BLaER1 (cell line): ENCODE results near the gene ZBTB43.
A peak's percentile ranks its signal among the peaks of the same experiment; 100 is the strongest.
"Not testable (repeated sequence)": the region's sequence is repeated elsewhere in the genome, so short reads cannot be mapped to it uniquely, and the experiment has no call there.

Experiments used
- H3K27ac ChIP-seq: shearing (Covaris generic); formaldehyde crosslinking; 2 replicates; pipeline ENCODE4 v1.8.1; 2022
- H3K27me3 ChIP-seq: shearing (Covaris generic); formaldehyde crosslinking; 2 replicates; pipeline ENCODE4 v1.8.1; 2022
- H3K36me3 ChIP-seq: shearing (Covaris generic); formaldehyde crosslinking; 2 replicates; pipeline ENCODE4 v1.8.1; 2022
- H3K4me1 ChIP-seq: shearing (Covaris generic); formaldehyde crosslinking; 2 replicates; pipeline ENCODE4 v1.8.1; 2022
- H3K4me2 ChIP-seq: shearing (Covaris generic); formaldehyde crosslinking; 2 replicates; pipeline ENCODE4 v1.8.1; 2022
- H3K4me3 ChIP-seq: shearing (Covaris generic); formaldehyde crosslinking; 2 replicates; pipeline ENCODE4 v1.8.1; 2022
- H3K9ac ChIP-seq: shearing (Covaris generic); formaldehyde crosslinking; 2 replicates; pipeline ENCODE4 v1.8.1; 2022
- H3K9me3 ChIP-seq: shearing (Covaris generic); formaldehyde crosslinking; 2 replicates; pipeline ENCODE4 v1.8.1; 2022
- H4K20me1 ChIP-seq: shearing (Covaris generic); formaldehyde crosslinking; 2 replicates; pipeline ENCODE4 v1.8.1; 2022
- Cebpa-rat ChIP-seq: shearing (Covaris generic); IDR thresholded peaks from 2 replicates; pipeline ENCODE4 v1.8.1; 2022

Gene ZBTB43

DNA sequence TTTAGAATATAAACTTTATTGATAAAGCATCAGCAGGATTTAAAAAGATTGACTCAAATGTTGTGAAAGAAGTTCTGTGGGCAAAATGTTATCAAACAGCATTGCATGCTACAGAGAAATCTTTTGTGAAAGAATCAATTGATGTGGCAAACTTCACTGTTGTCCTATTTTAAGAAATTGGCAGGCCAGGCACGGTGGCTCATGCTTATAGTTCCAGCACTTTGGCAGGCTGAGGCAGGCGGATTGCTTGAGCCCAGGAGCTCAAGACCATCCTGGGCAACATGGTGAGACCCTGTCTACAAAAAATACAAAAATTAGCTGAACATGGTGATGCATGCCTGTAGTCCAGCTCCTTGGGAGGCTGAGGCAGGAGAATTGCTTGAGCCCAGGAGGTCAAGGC, 17.4 kb downstream of the ZBTB43 start:
- Histone ChIP-seq H4K20me1 (peaks cover 22% of the 10 kb centered on the region), H3K27ac (no peak overlapping the region)

DNA sequence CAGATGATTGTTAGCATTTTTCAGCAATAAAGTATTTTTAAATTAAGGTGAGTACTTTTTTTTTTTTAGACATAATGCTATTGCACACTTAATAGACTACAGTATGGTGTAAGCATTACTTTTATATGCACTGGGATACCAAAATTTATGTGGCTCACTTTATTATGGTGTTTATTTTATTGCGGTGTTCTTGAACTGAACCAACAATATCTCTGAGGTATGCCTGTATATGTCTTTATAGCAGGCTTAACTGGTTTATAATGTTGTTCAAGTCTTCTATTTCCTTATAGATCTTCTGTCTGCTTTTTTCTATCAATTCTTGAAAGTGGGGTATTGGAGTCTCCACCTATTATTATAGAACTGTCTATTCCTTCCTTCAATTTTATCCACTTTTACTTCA, 18.0 kb downstream of the ZBTB43 start:
- Histone ChIP-seq H3K4me3 (no peak overlapping the region), H3K27me3 (no peaks in the 10 kb centered on the region), H3K9me3 (peaks cover 34% of the 10 kb centered on the region), H3K27ac (no peak overlapping the region), H3K36me3 (peaks cover 54% of the 10 kb centered on the region), H3K4me1 (peaks cover 30% of the 10 kb centered on the region), H4K20me1 (peaks cover 22% of the 10 kb centered on the region), H3K9ac (no peak overlapping the region), H3K4me2 (peak overlapping the region; percentile 43; the same call in 1 of the 2 replicates)
- no peak for TF ChIP-seq Cebpa-rat

More for the DNA sequence above, 17.4 kb downstream of the ZBTB43 start:
- TF ChIP-seq Cebpa-rat, result no peak
- Histone ChIP-seq H3K9me3 (peaks cover 40% of the 10 kb centered on the region), H3K36me3 (peaks cover 54% of the 10 kb centered on the region), H3K4me2 (peak overlapping the region; percentile 43; the same call in 1 of the 2 replicates), H3K27me3 (no peaks in the 10 kb centered on the region), H3K9ac (peak overlapping the region; percentile 48; the same call in 1 of the 2 replicates), H3K4me1 (peaks cover 30% of the 10 kb centered on the region), H3K4me3 (no peak overlapping the region)

DNA sequence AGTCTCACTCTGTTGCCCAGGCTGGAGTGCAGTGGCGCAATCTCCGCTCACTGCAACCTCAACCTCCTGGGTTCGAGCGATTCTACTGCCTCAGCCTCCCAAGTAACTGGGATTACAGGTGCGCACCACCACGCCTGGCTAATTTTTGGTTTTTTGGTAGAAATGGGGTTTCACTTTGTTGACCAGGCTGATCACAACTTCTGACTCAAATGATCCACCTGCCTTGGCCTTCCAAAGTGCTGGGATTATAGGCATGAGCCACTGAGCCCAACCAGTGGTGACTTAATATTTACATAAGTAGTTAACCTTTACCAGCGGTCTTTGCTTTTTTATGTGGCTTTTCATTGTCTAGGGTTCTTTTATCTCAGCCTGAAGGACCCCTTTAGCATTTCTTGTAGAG, 19.2 kb downstream of the ZBTB43 start:
- H3K9ac ChIP-seq, H3K27ac ChIP-seq, H3K4me2 ChIP-seq, H3K27me3 ChIP-seq, H3K4me3 ChIP-seq: not testable (repeated sequence)
- Histone ChIP-seq H3K9me3 (peaks cover 22% of the 10 kb centered on the region), H4K20me1 (peaks cover 24% of the 10 kb centered on the region), H3K36me3 (peaks cover 47% of the 10 kb centered on the region), H3K4me1 (peaks cover 30% of the 10 kb centered on the region)

DNA sequence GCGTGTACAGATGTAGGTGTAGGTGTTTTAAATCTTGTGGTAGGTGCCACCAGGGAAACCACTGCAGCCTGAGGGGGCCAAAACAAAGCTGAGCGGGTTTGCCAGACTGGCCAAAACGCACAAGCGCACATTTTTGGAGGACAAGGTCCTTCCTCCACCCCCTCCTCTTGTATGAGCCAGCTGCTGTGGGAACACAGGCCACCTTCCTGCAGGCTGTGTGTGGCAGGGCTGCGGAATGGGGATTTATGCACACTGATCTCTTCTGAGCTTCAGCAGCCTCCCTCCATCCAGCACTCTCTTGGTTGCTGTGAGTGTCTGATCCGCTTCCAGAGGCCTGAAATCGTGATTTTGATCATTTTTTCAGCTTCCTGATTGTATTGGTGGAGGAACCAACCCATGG, 22.4 kb downstream of the ZBTB43 start:
- no peak for TF ChIP-seq Cebpa-rat
- H3K4me1 ChIP-seq, result peaks cover 18% of the 10 kb centered on the region
- H4K20me1 ChIP-seq, result peaks cover 40% of the 10 kb centered on the region
- no peak overlapping the region for H3K9ac ChIP-seq
- H3K27ac ChIP-seq, result no peak overlapping the region
- peaks cover 35% of the 10 kb centered on the region for H3K36me3 ChIP-seq
- H3K9me3 ChIP-seq, result no peaks in the 10 kb centered on the region
- no peak overlapping the region for H3K4me3 ChIP-seq
- H3K4me2 ChIP-seq, result no peak overlapping the region
- no peaks in the 10 kb centered on the region for H3K27me3 ChIP-seq

DNA sequence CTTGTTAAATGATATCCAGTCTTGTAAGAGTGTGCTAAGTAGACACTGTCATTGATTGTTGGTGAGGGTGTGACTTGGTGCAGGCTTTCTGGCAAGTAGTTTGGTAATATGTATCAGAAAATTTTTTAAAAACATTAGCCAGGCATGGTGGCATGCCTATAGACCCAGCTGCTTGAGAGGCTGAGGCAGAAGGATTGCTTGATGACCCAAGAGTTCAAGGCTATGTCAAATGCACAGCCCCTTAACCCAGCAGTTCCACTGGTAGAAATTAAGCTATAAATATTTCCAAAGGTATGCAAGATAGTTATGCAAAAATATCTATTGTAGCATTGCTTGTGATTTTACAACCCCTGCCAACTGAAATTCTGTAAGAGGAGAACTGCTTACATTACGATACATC, 24.2 kb downstream of the ZBTB43 start:
- peaks cover 9% of the 10 kb centered on the region for H3K4me1 ChIP-seq
- TF ChIP-seq Cebpa-rat, result no peak
- H3K4me2 ChIP-seq, result no peak overlapping the region
- H3K4me3 ChIP-seq, result no peak overlapping the region
- H3K9ac ChIP-seq, result no peak overlapping the region
- H3K9me3 ChIP-seq, result no peaks in the 10 kb centered on the region
- no peaks in the 10 kb centered on the region for H3K27me3 ChIP-seq
- H3K36me3 ChIP-seq, result peaks cover 50% of the 10 kb centered on the region
- no peak overlapping the region for H3K27ac ChIP-seq
- peaks cover 54% of the 10 kb centered on the region for H4K20me1 ChIP-seq

DNA sequence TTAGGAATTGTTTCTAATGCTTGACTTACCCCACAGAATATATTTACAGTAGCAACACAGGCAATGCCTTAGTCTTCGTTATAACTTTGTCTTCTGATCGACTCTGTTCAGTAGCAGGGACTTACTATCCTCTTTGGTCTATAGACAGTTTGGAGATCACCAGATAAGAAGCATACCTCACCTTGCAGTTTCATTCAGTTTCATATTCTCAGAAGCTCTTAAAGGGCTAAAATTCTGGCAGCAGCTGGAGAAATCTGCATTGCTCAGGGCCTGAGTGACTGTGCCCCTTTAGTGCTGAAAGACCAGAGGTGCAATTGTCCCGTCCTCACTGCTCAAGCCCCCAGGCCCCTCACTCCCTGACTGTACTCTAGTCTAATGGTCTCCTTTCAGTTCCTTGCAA, 26.0 kb downstream of the ZBTB43 start:
- peaks cover 57% of the 10 kb centered on the region for H3K36me3 ChIP-seq

DNA sequence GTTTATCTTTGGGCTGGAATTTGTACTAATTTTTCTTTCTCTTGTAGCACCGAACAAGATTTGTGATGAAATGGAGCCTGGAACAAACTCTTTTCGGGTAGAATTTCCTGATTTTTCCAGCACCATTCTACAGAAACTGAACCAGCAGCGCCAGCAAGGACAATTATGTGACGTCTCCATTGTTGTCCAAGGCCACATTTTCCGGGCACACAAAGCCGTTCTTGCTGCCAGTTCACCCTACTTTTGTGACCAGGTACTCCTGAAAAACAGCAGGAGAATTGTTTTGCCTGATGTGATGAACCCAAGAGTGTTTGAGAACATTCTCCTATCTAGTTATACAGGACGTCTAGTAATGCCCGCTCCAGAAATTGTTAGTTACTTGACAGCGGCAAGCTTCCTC, 27.6 kb downstream of the ZBTB43 start:
- Histone ChIP-seq H3K4me2 (no peak overlapping the region), H4K20me1 (peaks cover 66% of the 10 kb centered on the region), H3K27ac (no peak overlapping the region), H3K9ac (no peak overlapping the region), H3K9me3 (no peaks in the 10 kb centered on the region), H3K4me3 (no peak overlapping the region), H3K27me3 (no peaks in the 10 kb centered on the region), H3K4me1 (peaks cover 28% of the 10 kb centered on the region), H3K36me3 (peaks cover 60% of the 10 kb centered on the region)
- TF ChIP-seq Cebpa-rat, result no peak

More for the DNA sequence above, 26.0 kb downstream of the ZBTB43 start:
- Histone ChIP-seq H3K27me3 (no peaks in the 10 kb centered on the region), H3K4me1 (peaks cover 15% of the 10 kb centered on the region), H3K4me2 (no peak overlapping the region), H3K9me3 (no peaks in the 10 kb centered on the region), H3K9ac (no peak overlapping the region), H3K27ac (no peak overlapping the region), H4K20me1 (peaks cover 49% of the 10 kb centered on the region), H3K4me3 (no peak overlapping the region)
- no peak for TF ChIP-seq Cebpa-rat

DNA sequence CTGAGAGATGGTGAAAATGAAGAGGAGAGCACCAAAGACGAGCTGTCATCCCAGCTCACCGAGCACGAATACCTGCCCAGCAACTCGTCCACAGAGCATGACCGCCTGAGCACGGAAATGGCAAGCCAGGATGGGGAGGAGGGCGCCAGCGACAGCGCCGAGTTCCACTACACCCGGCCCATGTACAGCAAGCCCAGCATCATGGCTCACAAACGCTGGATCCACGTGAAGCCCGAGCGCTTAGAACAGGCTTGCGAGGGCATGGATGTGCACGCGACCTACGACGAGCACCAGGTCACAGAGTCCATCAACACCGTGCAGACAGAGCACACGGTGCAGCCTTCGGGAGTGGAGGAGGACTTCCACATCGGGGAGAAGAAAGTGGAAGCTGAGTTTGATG, 28.2 kb downstream of the ZBTB43 start:
- TF ChIP-seq Cebpa-rat, result no peak
- Histone ChIP-seq H3K4me2 (no peak overlapping the region), H4K20me1 (peaks cover 70% of the 10 kb centered on the region), H3K27me3 (no peaks in the 10 kb centered on the region), H3K27ac (no peak overlapping the region), H3K4me1 (peaks cover 28% of the 10 kb centered on the region), H3K9ac (no peak overlapping the region), H3K36me3 (peaks cover 55% of the 10 kb centered on the region), H3K4me3 (no peak overlapping the region), H3K9me3 (no peaks in the 10 kb centered on the region)

DNA sequence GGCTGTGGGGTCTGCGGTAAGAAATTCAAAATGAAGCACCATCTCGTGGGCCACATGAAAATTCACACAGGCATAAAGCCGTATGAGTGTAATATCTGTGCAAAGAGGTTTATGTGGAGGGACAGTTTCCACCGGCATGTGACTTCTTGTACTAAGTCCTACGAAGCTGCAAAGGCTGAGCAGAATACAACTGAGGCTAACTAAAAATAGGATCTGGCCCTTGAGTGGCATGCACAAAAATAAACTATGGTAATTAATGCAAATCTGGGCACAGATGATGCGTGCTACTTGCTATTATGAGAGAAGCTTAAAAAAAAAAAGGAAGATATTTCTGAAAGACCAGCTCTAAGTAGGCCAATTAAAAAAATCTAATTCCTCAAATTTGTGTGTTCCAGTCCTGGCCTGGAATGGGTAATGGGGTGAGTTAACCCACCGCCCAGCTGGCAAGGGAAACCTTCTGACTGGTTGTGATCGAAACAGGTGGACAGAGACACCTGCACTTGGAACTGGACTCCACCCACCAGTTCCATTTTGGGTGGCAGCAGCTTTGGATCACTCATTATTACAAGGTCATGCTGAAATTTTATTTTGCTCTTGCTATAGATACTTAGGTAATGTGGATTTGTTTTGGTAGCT, 29.0 kb downstream of the ZBTB43 start:
- no peak for TF ChIP-seq Cebpa-rat
- Histone ChIP-seq H3K36me3 (peaks cover 61% of the 10 kb centered on the region), H3K27ac (no peak overlapping the region), H3K4me1 (peaks cover 28% of the 10 kb centered on the region), H4K20me1 (peaks cover 78% of the 10 kb centered on the region), H3K27me3 (no peaks in the 10 kb centered on the region), H3K9ac (no peak overlapping the region), H3K9me3 (no peaks in the 10 kb centered on the region), H3K4me3 (no peak overlapping the region), H3K4me2 (no peak overlapping the region)

DNA sequence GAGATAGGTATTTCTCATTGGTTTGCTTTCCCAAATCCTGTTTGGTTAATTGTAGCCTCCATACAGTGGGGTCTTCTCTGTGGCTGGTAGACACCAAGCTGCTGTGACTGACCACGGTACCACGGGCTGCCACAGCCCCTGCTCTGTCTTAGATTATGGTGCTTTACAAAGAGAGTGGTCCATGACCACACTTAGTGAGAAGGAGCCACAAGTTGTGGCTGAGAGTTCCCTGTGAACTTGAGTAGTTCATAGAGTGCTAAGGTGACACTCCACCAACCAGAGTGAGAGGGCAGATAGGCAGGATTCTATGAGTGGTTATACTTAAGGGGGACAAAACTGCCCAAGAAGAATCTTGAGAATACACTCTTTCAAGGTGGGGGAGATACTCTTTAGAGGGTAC, 29.8 kb downstream of the ZBTB43 start:
- peaks cover 79% of the 10 kb centered on the region for H4K20me1 ChIP-seq
- no peak overlapping the region for H3K4me3 ChIP-seq
- H3K36me3 ChIP-seq, result peaks cover 64% of the 10 kb centered on the region
- no peak overlapping the region for H3K27ac ChIP-seq
- no peaks in the 10 kb centered on the region for H3K9me3 ChIP-seq
- H3K27me3 ChIP-seq, result no peaks in the 10 kb centered on the region
- H3K4me1 ChIP-seq, result peaks cover 34% of the 10 kb centered on the region
- H3K4me2 ChIP-seq, result no peak overlapping the region
- H3K9ac ChIP-seq, result no peak overlapping the region
- no peak for TF ChIP-seq Cebpa-rat
